Measurements from ENCODE around the gene PRXL2B. TPM values are rescaled to one million over a fixed set of nuclear protein-coding genes. Genes with fewer than 3 reads are reported as not detected.
"Not testable (repeated sequence)": the region's sequence is repeated elsewhere in the genome, so short reads cannot be mapped to it uniquely, and the experiment has no call there.

The PRXL2B gene
- total RNA-seq, 2 experiments from 2014 or later: 28.2 to 34.6 TPM

DNA sequence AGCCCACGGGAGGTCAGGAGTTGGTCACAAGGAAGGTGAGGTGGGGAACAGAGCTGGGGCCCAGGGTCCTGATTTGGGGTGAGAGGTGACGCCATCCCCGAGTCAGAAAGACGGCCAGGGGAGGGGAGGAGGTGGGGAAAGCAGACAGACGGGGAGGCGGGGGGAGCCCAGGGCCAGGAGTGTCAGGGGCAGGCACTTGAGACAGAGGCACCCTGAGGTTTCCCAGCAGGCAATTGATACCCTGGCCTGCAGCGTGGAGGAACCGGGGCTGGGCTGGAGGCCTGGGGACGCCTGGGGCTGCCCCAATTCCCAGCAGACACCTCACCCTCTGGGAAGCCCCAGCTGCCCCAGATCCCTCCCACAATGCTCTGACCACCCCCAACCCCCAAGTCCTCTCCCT lies 33.5 kb upstream of the PRXL2B start:
- POLR2A ChIA-PET; H3K27ac Mint-ChIP-seq; H3K9me3 Mint-ChIP-seq; H3K27me3 Mint-ChIP-seq; intact Hi-C loops (cut with micrococcal nuclease); H3K4me3 Mint-ChIP-seq; CTCF ChIA-PET; DNase-seq: not testable (repeated sequence)
- H3K4me1 Mint-ChIP-seq (ENCODE audit: low read depth): peaks cover 37% of the 10 kb centered on the region
- peaks cover 17% of the 10 kb centered on the region for H3K36me3 Mint-ChIP-seq

DNA sequence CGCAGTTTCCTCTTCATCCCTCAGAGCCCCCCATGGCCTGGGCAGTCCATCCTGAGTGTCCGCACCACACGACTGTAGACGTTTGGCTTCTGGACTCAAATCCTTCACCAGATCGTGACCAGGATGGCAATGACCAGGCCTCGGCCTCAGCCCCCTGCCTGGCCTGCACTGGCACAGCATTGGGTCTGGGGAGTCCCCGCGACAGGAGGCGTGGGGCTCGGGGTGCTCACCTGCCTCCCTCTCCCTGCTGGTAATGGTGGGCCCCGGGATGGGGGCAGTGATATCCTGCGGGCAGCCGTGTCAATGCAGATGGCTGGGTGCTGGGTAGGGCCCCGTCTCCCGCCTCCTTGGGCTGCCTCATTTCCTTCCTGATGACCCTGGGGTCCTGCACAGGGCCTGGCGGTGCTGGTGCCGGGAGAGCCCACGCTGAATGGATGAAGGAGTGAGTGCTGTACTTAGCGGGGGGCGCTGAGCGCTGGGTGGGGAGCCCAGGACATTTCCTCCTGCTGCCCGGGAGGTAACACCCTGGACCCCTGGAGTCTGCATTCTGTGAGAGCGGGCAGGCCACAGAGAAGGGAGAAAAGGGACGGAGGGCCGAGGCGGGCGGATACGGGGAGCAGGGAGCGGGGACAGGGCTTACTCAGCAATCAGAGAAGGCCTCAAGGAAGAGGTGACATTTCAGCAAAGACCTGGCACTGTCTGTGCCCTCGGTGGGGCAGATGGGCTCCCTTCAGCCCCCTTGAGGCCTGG lies 32.5 kb upstream of the PRXL2B start:
- H3K27me3 Mint-ChIP-seq: no peaks in the 10 kb centered on the region
- intact Hi-C loops (cut with micrococcal nuclease): no loop called here
- ChIA-PET POLR2A (interaction anchor here (3.8 kb wide), 1 partner anchor 31 kb away, joined by 67 read pairs; the partner anchor contains the start of gene PRXL2B), CTCF (interaction anchor here (0.7 kb wide), 1 partner anchor 233 kb away, joined by 4 read pairs; no protein-coding TSS in a partner anchor)
- no peaks in the 10 kb centered on the region for H3K9me3 Mint-ChIP-seq
- peaks cover 24% of the 10 kb centered on the region for H3K36me3 Mint-ChIP-seq
- no peak for DNase-seq
- H3K27ac Mint-ChIP-seq: peak overlapping the region; percentile 99
- peak overlapping the region; percentile 99 for H3K4me3 Mint-ChIP-seq
- H3K4me1 Mint-ChIP-seq (ENCODE audit: low read depth): peaks cover 39% of the 10 kb centered on the region

DNA sequence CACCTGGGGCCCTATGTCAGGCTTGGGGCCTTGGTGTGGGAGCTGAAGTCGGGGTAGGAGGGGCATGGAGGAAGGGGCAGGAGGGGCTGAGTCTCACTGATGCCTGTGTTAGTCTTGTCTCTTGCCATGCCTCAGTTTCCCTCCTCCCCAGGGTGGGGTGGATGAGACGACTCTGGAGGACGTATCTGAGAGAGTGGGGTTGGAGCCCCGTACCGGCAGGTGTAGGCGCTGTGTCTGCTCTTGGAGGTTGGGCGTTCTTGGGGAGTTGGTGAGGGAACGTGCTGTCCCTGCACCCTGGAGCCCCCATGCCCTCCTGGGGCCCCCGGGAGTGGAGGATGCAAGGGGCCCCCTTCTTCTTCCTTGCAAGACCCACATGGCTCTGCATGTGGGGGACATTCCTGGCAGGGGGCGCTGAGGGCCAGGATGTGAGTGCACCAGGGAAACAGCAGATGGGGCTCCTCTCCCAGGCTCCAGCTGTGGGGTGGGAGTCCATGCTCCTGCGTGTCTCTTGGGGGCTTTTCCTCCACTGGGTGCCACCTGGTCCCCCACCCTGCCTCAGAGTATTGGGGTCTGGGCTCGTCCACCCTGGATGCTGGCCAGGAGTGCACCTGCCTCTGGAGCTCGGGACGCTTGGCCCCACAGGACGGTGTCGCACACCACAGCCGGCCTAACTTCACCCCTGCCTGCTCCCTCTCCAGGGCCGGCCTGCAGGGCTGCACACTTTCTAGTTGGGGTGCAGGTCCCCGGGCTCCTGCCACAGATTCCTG lies 31.8 kb upstream of the PRXL2B start:
- H3K4me1 Mint-ChIP-seq (ENCODE audit: low read depth): peaks cover 34% of the 10 kb centered on the region
- ChIA-PET POLR2A (interaction anchor here (2.8 to 3.8 kb wide), 3 partner anchors 23 to 30 kb away, joined by 15 to 67 read pairs (median 28); partner anchors contain the start of genes PANK4 and PRXL2B), CTCF (interaction anchor here (0.7 to 2.7 kb wide), 4 partner anchors 14 to 232 kb away, joined by 3 to 18 read pairs (median 4); partner anchors contain the start of gene PRXL2B)
- intact Hi-C loops (cut with micrococcal nuclease): no loop called here
- H3K4me3 Mint-ChIP-seq: peak overlapping the region; percentile 99
- DNase-seq: peak; percentile 67
- no peaks in the 10 kb centered on the region for H3K9me3 Mint-ChIP-seq
- H3K27ac Mint-ChIP-seq: peak overlapping the region; percentile 99
- peaks cover 25% of the 10 kb centered on the region for H3K36me3 Mint-ChIP-seq
- no peaks in the 10 kb centered on the region for H3K27me3 Mint-ChIP-seq

DNA sequence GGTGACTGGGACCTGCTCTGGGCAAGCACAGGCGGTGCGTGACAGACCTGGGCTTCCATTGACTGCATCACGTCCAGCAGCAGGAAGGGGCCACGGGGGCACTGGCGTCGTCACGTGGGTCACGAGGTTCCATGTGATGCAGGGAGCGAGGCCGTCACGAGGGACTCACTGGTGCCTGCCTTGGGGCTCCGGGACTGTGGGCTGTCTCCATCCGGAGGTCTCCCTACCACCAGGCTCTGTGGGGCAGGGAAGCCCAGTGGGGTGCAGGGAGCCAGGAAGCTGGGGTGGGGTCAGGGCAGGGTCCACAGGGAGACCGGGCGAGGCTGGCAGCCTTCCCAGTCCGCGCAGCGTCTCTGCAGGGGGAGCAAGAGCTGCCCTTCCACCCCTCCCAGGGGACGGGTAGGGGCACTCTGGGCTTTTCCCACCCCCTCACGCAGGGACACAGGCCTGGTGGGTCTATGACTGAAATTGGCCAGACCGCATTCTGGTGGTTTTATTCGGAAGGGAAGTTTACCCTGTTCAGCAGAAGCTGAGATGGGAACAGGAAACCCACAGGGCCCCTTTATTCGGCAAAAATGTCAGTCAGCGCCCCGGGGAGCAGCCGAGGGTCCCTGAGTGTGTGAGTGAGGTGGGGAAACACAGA lies 30.8 kb upstream of the PRXL2B start:
- no peaks in the 10 kb centered on the region for H3K9me3 Mint-ChIP-seq
- H3K36me3 Mint-ChIP-seq: peaks cover 25% of the 10 kb centered on the region
- H3K4me3 Mint-ChIP-seq: peak overlapping the region; percentile 99
- no peaks in the 10 kb centered on the region for H3K27me3 Mint-ChIP-seq
- peaks cover 33% of the 10 kb centered on the region for H3K4me1 Mint-ChIP-seq (ENCODE audit: low read depth)
- peak; percentile 91 for DNase-seq
- POLR2A ChIA-PET: interaction anchor here (0.6 to 3.8 kb wide), 16 partner anchors 9 to 140 kb away, joined by 3 to 67 read pairs (median 4); partner anchors contain the start of genes PANK4 and PRXL2B
- intact Hi-C loops (cut with micrococcal nuclease): loop anchor here (1.0 kb wide), 3 partner anchors 7 to 31 kb away; partner anchors contain the start of gene PRXL2B
- H3K27ac Mint-ChIP-seq: peak overlapping the region; percentile 99
- CTCF ChIA-PET: interaction anchor here (1.0 to 2.7 kb wide), 12 partner anchors 8 to 361 kb away, joined by 3 to 18 read pairs (median 5); partner anchors contain the start of genes FAAP20, PANK4, PEX10 and PRXL2B

DNA sequence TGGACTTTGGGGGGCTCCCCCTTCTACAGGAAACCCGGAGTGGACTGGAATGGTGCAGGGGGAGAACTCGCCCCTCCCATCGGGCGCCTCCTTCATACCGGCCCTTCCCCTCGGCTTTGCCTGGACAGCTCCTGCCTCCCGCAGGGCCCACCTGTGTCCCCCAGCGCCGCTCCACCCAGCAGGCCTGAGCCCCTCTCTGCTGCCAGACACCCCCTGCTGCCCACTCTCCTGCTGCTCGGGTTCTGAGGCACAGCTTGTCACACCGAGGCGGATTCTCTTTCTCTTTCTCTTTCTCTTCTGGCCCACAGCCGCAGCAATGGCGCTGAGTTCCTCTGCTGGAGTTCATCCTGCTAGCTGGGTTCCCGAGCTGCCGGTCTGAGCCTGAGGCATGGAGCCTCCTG lies 30.3 kb upstream of the PRXL2B start, which contains the start of gene TNFRSF14:
TNFRSF14 (plus strand) TSS at position 95 of the 401 bp plus-strand sequence; CDS start at position 389, 294 bp downstream.
- POLR2A ChIA-PET: interaction anchor here (0.7 to 3.8 kb wide), 15 partner anchors 9 to 140 kb away, joined by 3 to 67 read pairs (median 4); partner anchors contain the start of genes PANK4 and PRXL2B

DNA sequence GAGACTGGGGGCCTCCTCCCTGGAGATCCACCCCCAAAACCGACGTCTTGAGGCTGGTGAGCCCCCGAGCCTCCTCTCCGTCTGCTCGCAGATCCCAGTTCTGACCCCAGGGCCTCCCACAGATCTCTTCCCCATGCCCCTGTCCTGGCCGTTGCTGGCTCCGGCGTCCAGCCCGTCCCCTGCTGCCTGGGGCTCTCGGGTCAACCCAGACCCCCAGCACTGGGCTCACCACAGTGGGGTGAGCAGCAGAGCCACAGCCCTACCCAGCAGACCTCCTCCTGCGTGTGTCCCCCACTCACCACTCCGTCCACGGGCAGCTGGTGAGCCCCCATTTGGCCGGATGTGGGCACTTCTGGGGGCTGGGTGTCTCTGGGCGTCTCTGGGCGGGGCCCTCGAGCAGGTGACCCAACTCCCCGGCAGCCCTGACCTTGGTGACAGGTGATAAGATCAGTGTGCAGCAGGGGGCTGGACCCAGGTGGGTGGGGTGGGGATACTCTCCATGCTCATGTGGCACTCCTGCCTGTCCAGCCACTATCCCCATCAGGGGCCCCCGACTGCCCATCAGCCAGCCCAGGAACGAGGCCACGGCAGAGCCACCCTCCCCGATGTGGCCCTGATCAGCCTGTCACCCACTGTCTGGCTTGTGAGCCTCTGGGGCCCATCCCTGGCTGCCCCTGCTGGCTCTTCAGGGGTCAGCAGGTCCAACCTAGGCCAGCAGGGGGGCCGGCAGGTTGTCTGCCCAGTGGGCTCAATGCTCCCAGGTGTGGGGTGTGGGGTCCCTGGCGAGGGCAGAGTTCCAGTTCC lies 29.7 kb upstream of the PRXL2B start:
- H3K27ac Mint-ChIP-seq: peak overlapping the region; percentile 99
- DNase-seq: peak; percentile 59
- ChIA-PET CTCF (interaction anchor here (1.0 to 2.7 kb wide), 10 partner anchors 9 to 362 kb away, joined by 3 to 18 read pairs (median 5); partner anchors contain the start of genes FAAP20, PANK4 and PEX10), POLR2A (interaction anchor here (0.9 to 3.8 kb wide), 14 partner anchors 8 to 141 kb away, joined by 3 to 67 read pairs (median 4); partner anchors contain the start of genes PANK4 and PRXL2B)
- H3K4me1 Mint-ChIP-seq (ENCODE audit: low read depth): peaks cover 34% of the 10 kb centered on the region
- H3K36me3 Mint-ChIP-seq: peaks cover 22% of the 10 kb centered on the region
- no peaks in the 10 kb centered on the region for H3K9me3 Mint-ChIP-seq
- peak overlapping the region; percentile 99 for H3K4me3 Mint-ChIP-seq
- no peaks in the 10 kb centered on the region for H3K27me3 Mint-ChIP-seq
- intact Hi-C loops (cut with micrococcal nuclease): loop anchor here (1.0 kb wide), 3 partner anchors 9 to 29 kb away; partner anchors contain the start of gene PRXL2B

More for the DNA sequence above, 30.3 kb upstream of the PRXL2B start, which contains the start of gene TNFRSF14:
- Mint-ChIP-seq H3K4me3 (peak within 1 kb of the TSS; percentile 99), H3K9me3 (no peaks in the 10 kb centered on the region), H3K27me3 (no peaks in the 10 kb centered on the region), H3K4me1 (ENCODE audit: low read depth) (peaks cover 31% of the 10 kb centered on the region), H3K36me3 (peaks cover 22% of the 10 kb centered on the region), H3K27ac (peak within 1 kb of the TSS; percentile 99)
- CTCF ChIA-PET: interaction anchor here (1.0 to 2.7 kb wide), 11 partner anchors 9 to 361 kb away, joined by 3 to 18 read pairs (median 5); partner anchors contain the start of genes FAAP20, PANK4 and PEX10
- DNase-seq: peak; percentile 81
- intact Hi-C loops (cut with micrococcal nuclease): loop anchor here (1.0 kb wide), 3 partner anchors 8 to 30 kb away; partner anchors contain the start of gene PRXL2B

DNA sequence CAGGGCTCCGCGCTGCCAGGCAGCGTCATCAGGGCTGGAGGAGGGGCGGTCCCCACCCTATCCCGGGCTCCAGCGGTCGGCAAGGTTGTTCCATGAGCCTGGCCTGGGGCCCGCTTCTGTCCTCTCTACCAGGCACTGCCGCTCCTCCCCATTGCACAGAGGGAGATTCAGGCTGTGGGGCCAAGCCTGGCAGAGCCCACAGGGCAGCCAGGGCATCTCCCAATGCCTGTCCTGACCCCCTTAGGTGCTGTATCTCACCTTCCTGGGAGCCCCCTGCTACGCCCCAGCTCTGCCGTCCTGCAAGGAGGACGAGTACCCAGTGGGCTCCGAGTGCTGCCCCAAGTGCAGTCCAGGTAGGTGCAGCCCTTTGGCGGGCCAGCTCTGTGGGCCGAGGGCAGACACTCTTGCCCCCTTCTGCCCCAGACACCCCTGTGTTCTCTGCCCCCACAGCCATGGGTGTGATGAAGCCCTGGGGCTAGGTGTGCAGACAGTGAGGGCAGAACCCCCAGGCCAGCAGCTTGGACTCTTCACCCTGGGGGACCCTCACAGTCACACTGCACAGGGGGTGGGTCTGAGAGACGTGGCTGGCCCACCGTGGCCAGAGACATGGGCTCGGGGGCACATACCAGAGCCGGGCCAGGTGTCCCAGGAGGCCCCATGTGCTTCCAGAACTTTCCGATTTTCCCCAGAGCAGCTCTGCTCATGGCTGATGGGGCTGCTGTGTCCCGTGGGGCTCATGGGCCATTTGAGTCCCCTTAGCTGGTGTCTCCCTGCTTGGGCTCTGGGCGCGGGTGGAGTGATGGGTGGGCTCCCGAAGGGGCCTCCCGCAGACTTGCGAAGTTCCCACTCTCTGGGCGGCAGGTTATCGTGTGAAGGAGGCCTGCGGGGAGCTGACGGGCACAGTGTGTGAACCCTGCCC lies 28.8 kb upstream of the PRXL2B start:
- no peak for DNase-seq
- POLR2A ChIA-PET: interaction anchor here (0.9 to 3.8 kb wide), 10 partner anchors 7 to 31 kb away, joined by 3 to 67 read pairs (median 10); partner anchors contain the start of genes PANK4 and PRXL2B
- no peaks in the 10 kb centered on the region for H3K9me3 Mint-ChIP-seq
- intact Hi-C loops (cut with micrococcal nuclease): no loop called here
- H3K4me1 Mint-ChIP-seq (ENCODE audit: low read depth): peaks cover 34% of the 10 kb centered on the region
- peak overlapping the region; percentile 99 for H3K4me3 Mint-ChIP-seq
- H3K36me3 Mint-ChIP-seq: peaks cover 22% of the 10 kb centered on the region
- no peaks in the 10 kb centered on the region for H3K27me3 Mint-ChIP-seq
- H3K27ac Mint-ChIP-seq: peak overlapping the region; percentile 99
- CTCF ChIA-PET: interaction anchor here (1.4 to 2.1 kb wide), 4 partner anchors 10 to 142 kb away, joined by 3 to 17 read pairs (median 8); no protein-coding TSS in a partner anchor

DNA sequence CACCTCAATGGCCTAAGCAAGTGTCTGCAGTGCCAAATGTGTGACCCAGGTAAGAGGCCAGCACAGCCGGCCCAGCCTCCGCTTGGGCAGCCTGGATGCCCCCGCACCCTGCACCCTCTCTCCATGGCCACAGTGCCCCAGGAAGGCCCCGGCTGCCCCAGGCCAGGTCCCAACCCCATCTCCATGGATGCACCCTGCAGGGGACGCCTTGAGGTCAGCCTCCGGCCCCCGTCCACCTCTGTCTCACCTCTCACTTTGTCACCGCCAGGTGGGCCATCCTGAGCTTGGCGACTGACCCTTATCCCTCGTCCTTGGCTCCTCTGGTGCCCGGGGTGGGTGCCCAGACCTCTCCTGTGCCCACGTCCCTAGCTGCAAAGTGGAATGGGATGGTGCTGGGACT lies 28.2 kb upstream of the PRXL2B start:
- Mint-ChIP-seq H3K4me1 (ENCODE audit: low read depth) (peaks cover 34% of the 10 kb centered on the region), H3K36me3 (peaks cover 24% of the 10 kb centered on the region), H3K9me3 (no peaks in the 10 kb centered on the region), H3K27ac (peak overlapping the region; percentile 42), H3K27me3 (no peaks in the 10 kb centered on the region), H3K4me3 (peak overlapping the region; percentile 99)
- intact Hi-C loops (cut with micrococcal nuclease): no loop called here
- POLR2A ChIA-PET: interaction anchor here (0.9 to 1.6 kb wide), 3 partner anchors 11 to 18 kb away, joined by 3 to 4 read pairs (median 3); no protein-coding TSS in a partner anchor
- no peak for DNase-seq
- CTCF ChIA-PET: interaction anchor here (1.4 kb wide), 1 partner anchor 27 kb away, joined by 3 read pairs; no protein-coding TSS in a partner anchor

DNA sequence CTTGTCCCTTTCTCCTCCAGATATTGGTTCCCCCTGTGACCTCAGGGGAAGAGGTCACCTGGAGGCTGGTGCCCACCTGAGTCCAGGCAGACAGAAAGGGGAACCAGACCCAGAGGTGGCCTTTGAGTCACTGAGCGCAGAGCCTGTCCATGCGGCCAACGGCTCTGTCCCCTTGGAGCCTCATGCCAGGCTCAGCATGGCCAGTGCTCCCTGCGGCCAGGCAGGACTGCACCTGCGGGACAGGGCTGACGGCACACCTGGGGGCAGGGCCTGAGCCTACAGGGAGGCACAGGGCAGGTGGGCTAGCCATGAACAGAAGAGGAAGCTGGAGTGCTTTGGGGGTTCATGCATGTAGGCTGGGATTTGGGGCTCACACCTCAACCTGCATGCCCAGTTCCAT lies 27.7 kb upstream of the PRXL2B start:
- no peaks in the 10 kb centered on the region for H3K27me3 Mint-ChIP-seq
- H3K4me1 Mint-ChIP-seq (ENCODE audit: low read depth): peaks cover 31% of the 10 kb centered on the region
- peaks cover 27% of the 10 kb centered on the region for H3K36me3 Mint-ChIP-seq
- ChIA-PET CTCF (interaction anchor here (1.4 kb wide), 1 partner anchor 26 kb away, joined by 3 read pairs; no protein-coding TSS in a partner anchor), POLR2A (interaction anchor here (0.9 to 1.6 kb wide), 2 partner anchors 11 to 13 kb away, joined by 3 to 4 read pairs; no protein-coding TSS in a partner anchor)
- H3K27ac Mint-ChIP-seq: peak overlapping the region; percentile 42
- no peaks in the 10 kb centered on the region for H3K9me3 Mint-ChIP-seq
- peak overlapping the region; percentile 99 for H3K4me3 Mint-ChIP-seq
- intact Hi-C loops (cut with micrococcal nuclease): no loop called here
- DNase-seq: no peak
